Measurements from ENCODE around the gene ZNF433.
A peak's percentile ranks its signal among the peaks of the same experiment; 100 is the strongest.

The ZNF433 gene

GRCh38 chr19:12043752-12044422 lies 8.4 kb upstream of the ZNF433 start:
- Histone ChIP-seq H3K79me2 (ENCODE audit: insufficient read depth, low read length) (no peaks in the 10 kb centered on the region), H2AFZ (ENCODE audit: low read length) (no peak overlapping the region), H3F3A (ENCODE audit: insufficient read depth, low read length) (no peaks in the 10 kb centered on the region), H3K9me2 (ENCODE audit: low read depth, low read length) (no peaks in the 10 kb centered on the region), H3K4me2 (ENCODE audit: low read length) (no peak overlapping the region), H4K20me1 (ENCODE audit: insufficient read depth, low read length) (no peaks in the 10 kb centered on the region), H3K4me1 (ENCODE audit: insufficient read depth, low read length, severe bottlenecking) (no peaks in the 10 kb centered on the region), H3K36me3 (ENCODE audit: insufficient read depth, low read length) (peaks cover 24% of the 10 kb centered on the region), H3K27me3 (ENCODE audit: insufficient read depth, low read length) (no peaks in the 10 kb centered on the region), H3K4me3 (ENCODE audit: low read depth, low read length, poor library complexity, severe bottlenecking) (no peak overlapping the region), H3K9ac (ENCODE audit: low read length) (no peak overlapping the region), H3K27ac (ENCODE audit: low read depth, low read length, poor library complexity, severe bottlenecking) (no peak overlapping the region), H3K9me3 (ENCODE audit: low read length) (peaks cover 36% of the 10 kb centered on the region)
- TF ChIP-seq CTCF (IDR thresholded peaks at IDR 0.05; ENCODE audit: low read length) (no peak), EZH2 (IDR thresholded peaks at IDR 0.05; ENCODE audit: borderline replicate concordance, low read length) (no peak)

GRCh38 chr19:12042893-12043292 lies 7.4 kb upstream of the ZNF433 start:
- Histone ChIP-seq H3K4me3 (ENCODE audit: low read depth, low read length, poor library complexity, severe bottlenecking) (no peak overlapping the region), H4K20me1 (ENCODE audit: insufficient read depth, low read length) (no peaks in the 10 kb centered on the region), H3K9ac (ENCODE audit: low read length) (no peak overlapping the region), H3K36me3 (ENCODE audit: insufficient read depth, low read length) (peaks cover 24% of the 10 kb centered on the region), H3K27me3 (ENCODE audit: insufficient read depth, low read length) (no peaks in the 10 kb centered on the region), H3F3A (ENCODE audit: insufficient read depth, low read length) (no peaks in the 10 kb centered on the region), H3K4me2 (ENCODE audit: low read length) (no peak overlapping the region), H3K9me2 (ENCODE audit: low read depth, low read length) (no peaks in the 10 kb centered on the region), H2AFZ (ENCODE audit: low read length) (no peak overlapping the region), H3K79me2 (ENCODE audit: insufficient read depth, low read length) (no peaks in the 10 kb centered on the region), H3K9me3 (ENCODE audit: low read length) (peaks cover 36% of the 10 kb centered on the region), H3K27ac (ENCODE audit: low read depth, low read length, poor library complexity, severe bottlenecking) (no peak overlapping the region), H3K4me1 (ENCODE audit: insufficient read depth, low read length, severe bottlenecking) (no peaks in the 10 kb centered on the region)
- TF ChIP-seq CTCF (IDR thresholded peaks at IDR 0.05; ENCODE audit: low read length) (no peak), EZH2 (IDR thresholded peaks at IDR 0.05; ENCODE audit: borderline replicate concordance, low read length) (no peak)

GRCh38 chr19:12034620-12035019 lies 859 bp downstream of the ZNF433 start:
- peak overlapping the region; percentile 29 for H3K27ac ChIP-seq (ENCODE audit: low read depth, low read length, poor library complexity, severe bottlenecking)
- no peaks in the 10 kb centered on the region for H3K36me3 ChIP-seq (ENCODE audit: insufficient read depth, low read length)
- H3K27me3 ChIP-seq (ENCODE audit: insufficient read depth, low read length): no peaks in the 10 kb centered on the region
- H4K20me1 ChIP-seq (ENCODE audit: insufficient read depth, low read length): no peaks in the 10 kb centered on the region
- peak overlapping the region; percentile 69 for H3K9ac ChIP-seq (ENCODE audit: low read length)
- H3K4me1 ChIP-seq (ENCODE audit: insufficient read depth, low read length, severe bottlenecking): peaks cover 14% of the 10 kb centered on the region
- peak overlapping the region; percentile 68 for H3K4me2 ChIP-seq (ENCODE audit: low read length)
- H3K9me3 ChIP-seq (ENCODE audit: low read length): 0 out of 2 replicates have a peak, but pooled peaks cover 3% of the 10 kb centered on the region
- peak overlapping the region; percentile 69 for H3K4me3 ChIP-seq (ENCODE audit: low read depth, low read length, poor library complexity, severe bottlenecking)
- H3K9me2 ChIP-seq (ENCODE audit: low read depth, low read length): no peaks in the 10 kb centered on the region
- H2AFZ ChIP-seq (ENCODE audit: low read length): no peak overlapping the region
- no peaks in the 10 kb centered on the region for H3F3A ChIP-seq (ENCODE audit: insufficient read depth, low read length)
- no peaks in the 10 kb centered on the region for H3K79me2 ChIP-seq (ENCODE audit: insufficient read depth, low read length)
- TF ChIP-seq EZH2 (IDR thresholded peaks at IDR 0.05; ENCODE audit: borderline replicate concordance, low read length) (no peak), CTCF (IDR thresholded peaks at IDR 0.05; ENCODE audit: low read length) (no peak)

Data from OCI-LY1 (cell line).